ENCODE data around the gene HS6ST3.
A peak's percentile ranks its signal among the peaks of the same experiment; 100 is the strongest.
"Not testable (repeated sequence)": the region's sequence is repeated elsewhere in the genome, so short reads cannot be mapped to it uniquely, and the experiment has no call there.

HS6ST3 gene

GRCh38 chr13:96089749-96090239, at the start of gene HS6ST3:
TSS of gene HS6ST3 (plus strand) at chr13:96090107.
- FAIRE-seq: no peak

- FAIRE-seq: no peak
These were observed 48.4 kb upstream of the HS6ST3 start for GRCh38 chr13:96041326-96042110.

GRCh38 chr13:96044238-96044637, 45.7 kb upstream of the HS6ST3 start:
- no peak for FAIRE-seq

GRCh38 chr13:96046449-96047126, 43.3 kb upstream of the HS6ST3 start:
- not testable (repeated sequence) for FAIRE-seq

GRCh38 chr13:96050955-96051354, 39.0 kb upstream of the HS6ST3 start:
- not testable (repeated sequence) for FAIRE-seq

GRCh38 chr13:96051491-96051890, 38.4 kb upstream of the HS6ST3 start:
- FAIRE-seq: not testable (repeated sequence)

DNA sequence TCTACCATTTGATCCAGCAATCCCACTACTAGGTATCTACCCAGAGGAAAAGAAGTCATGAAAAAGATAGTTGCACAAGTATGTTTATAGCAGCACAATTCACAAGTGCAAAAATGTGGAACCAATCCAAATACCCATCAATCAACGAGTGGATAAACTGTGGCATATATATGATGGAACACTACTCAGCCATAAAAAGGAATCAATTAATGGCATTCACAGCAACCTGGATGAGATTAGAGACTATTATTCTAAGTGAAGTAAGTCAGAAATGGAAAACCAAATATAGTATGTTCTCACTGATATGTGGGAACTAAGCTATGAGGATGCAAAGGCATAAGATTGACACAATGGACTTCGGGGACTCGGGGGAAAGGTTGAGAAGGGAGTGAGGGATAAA, 38.0 kb upstream of the HS6ST3 start:
- FAIRE-seq: not testable (repeated sequence)

GRCh38 chr13:96052656-96053002, 37.3 kb upstream of the HS6ST3 start:
- FAIRE-seq: no peak

- FAIRE-seq: no peak
These were observed 36.8 kb upstream of the HS6ST3 start, which contains the start of gene UGGT2 for GRCh38 chr13:96053003-96053703. TSS of gene UGGT2 (minus strand) at chr13:96053401. CDS start at chr13:96053312, 89 bp downstream.

DNA sequence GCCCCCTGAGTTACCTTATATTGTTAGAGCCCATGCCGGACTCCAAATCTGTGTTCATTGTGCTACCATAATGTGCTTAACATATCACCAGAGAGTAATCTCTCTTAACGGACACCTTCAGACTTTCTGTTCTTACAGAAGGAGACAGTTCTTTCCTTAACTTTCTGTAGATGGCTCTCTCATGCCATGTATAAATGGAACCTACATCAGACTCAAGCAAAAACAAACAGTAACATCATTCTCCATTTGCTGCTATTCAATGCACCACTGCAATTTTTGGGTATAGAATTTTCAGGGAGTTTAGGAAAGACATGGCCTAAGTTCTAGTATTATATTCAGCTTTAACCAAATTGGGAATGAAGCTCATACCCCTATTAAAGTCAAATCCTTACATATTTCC, 24.1 kb upstream of the HS6ST3 start:
- peak; percentile 17 for FAIRE-seq

- no peak for FAIRE-seq
These were observed 21.2 kb upstream of the HS6ST3 start for GRCh38 chr13:96068729-96069128.

GRCh38 chr13:96071504-96071903, 18.4 kb upstream of the HS6ST3 start:
- peak; percentile 82 for FAIRE-seq

DNA sequence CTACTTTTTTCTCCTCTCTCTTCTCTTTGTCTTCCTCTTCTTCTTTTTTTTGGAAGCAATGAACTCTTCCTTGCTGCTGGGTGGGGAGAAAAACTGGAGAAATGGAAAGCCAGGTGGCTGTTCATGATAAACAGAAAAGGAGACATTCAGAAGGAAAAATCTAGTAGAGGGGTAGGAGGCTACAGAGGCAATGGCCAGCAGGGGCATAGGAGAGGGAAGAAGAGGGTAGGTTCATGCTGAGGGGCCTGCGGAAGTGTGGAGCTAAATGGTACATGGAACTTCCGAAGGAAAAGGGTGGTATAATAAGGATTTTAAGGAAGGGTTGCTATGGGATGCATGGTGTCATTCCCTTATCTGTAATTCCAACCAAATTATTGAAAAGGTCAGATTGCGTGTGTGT, 17.5 kb upstream of the HS6ST3 start:
- FAIRE-seq: no peak

DNA sequence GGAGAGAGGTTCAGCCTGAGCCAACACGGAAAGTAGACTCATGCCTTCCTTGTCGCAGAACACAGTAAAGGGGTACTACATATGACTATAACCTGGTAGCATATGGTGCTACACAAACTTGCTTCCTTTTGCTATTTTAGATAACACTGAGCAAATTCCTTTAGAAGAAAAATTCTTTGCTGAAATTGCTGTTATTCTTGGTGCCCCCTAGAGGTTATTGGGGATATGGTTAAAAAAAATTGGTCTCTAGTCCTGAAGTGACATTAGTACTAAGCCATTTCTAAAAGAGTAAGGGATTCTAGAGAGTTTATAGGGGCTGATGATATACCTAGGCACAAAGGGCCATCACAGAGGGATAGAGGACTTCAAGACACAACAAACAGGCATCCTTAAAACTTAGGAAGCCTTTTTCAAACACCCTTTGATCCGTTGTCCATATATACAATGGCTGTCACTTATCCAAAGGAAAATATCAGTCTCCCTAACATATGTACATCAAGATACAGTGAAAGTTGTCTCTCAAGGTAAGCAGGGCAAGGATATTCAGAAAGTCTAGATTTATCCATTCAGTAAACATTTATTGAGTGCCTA, 13.9 kb upstream of the HS6ST3 start:
- no peak for FAIRE-seq

DNA sequence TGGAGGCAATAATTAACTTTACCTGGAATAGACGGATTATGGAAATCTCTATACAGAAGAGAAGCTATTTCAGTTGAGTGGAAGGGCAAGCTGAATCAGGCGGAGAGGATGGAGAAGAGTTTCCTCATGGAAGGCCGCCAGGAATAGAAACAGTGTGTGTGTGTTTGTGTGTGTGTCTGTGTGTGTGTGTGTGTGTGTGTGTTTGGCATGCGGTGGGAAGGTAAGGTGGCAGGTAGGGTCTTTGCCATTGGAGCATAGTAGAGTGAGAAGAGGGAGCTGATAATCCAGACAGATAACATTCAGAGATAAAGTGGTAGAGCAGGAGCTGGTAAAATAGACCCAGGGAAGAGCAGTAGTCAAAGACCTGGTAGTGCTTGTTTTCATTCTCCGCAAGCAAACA, 9.2 kb upstream of the HS6ST3 start:
- no peak for FAIRE-seq

DNA sequence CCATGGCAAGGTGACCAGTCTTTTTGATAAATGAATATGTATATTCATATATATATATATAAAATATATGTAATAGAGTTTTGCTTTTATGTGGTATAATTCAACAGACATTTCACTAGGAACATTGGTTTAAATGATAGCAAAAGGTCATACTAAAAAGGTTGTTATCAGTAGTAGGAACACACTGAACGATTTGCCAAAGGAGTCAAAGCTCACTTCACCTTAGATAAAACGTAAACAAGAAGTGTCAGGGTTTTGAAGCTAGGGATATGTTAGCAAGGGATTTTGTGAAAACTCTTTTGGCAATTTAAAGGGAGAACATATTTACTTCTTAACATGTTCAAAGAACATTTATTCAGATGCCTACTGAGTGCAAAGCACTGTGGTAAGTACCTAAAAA, 8.0 kb upstream of the HS6ST3 start:
- peak; percentile 72 for FAIRE-seq

GRCh38 chr13:96082640-96083039, 7.3 kb upstream of the HS6ST3 start:
- FAIRE-seq: no peak

GRCh38 chr13:96086736-96087135, 3.2 kb upstream of the HS6ST3 start:
- no peak for FAIRE-seq

- FAIRE-seq: peak; percentile 21
These were observed 768 bp upstream of the HS6ST3 start for GRCh38 chr13:96089139-96089538.

DNA sequence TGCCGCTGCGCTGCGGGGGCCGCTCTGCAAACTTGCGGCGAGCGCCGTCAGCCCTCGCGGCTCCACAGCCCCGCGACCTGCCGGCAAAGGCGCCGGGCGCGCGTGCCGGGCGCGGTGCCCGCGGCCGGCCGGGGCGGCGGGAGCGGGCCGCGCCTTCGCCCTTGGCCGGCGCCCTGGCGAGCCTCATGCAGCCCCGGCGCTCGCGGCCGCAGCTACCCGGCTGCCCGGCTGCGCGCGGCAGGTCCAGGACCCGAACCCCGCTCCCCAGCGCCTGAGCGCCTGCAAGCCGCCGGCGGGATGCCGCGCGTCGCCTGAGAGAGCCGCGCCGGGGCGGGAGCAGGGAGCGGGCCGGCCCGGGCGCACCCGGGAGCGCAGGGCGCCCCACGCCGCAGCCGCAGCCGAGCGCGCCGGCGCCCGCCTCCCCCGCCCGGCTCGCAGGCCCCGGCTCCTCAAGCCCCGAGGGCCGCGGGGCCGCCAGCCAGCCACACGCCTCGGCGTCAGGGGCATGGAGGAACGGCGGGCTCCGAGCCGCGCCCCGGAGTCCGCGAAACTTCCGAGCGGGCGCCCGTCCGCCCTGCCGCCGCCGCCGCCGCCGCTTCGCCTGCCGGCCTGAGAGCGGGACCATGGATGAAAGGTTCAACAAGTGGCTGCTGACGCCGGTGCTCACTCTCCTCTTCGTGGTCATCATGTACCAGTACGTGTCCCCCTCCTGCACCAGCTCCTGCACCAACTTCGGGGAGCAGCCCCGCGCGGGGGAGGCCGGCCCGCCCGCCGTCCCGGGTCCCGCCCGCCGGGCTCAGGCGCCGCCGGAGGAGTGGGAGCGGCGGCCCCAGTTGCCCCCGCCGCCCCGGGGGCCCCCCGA, 564 bp downstream of the HS6ST3 start:
- no peak for FAIRE-seq

GRCh38 chr13:96091164-96092117, 1.5 kb downstream of the HS6ST3 start:
- no peak for FAIRE-seq
